K562 (cell line): Measurements from ENCODE around the gene POU2F3. TPM values are rescaled to one million over a fixed set of nuclear protein-coding genes. Genes with fewer than 3 reads are reported as not detected.

ENCODE experiments used
- AFF1 ChIP-seq, 2 experiments: fragments of 450-650 bp; IDR thresholded peaks; 2 replicates each; pipeline ENCODE4 v1.6.1; 2018; ENCODE audit warnings: mild to moderate bottlenecking in 2 of 2, low read depth in 1 of 2; ENCODE audit not compliant: partially characterized antibody in 2 of 2
- DMBX1 ChIP-seq: fragments of 250-450 bp; sonication (Bioruptor Pico); IDR thresholded peaks from 2 replicates; pipeline ENCODE4 v1.8.0; 2022; ENCODE audit warnings: inconsistent platforms, mild to moderate bottlenecking, moderate library complexity, borderline replicate concordance
- DPF2 ChIP-seq: fragments of 450-650 bp; IDR thresholded peaks from 2 replicates; pipeline ENCODE4 v1.6.1; 2016
- E2F5 ChIP-seq: sonication (generic); formaldehyde crosslinking; IDR thresholded peaks from 2 replicates; pipeline ENCODE4 v1.8.0; 2022; ENCODE audit warnings: mild to moderate bottlenecking, missing genetic modification reagents
- ESRRA ChIP-seq: fragments of 450-650 bp; IDR thresholded peaks from 2 replicates; pipeline ENCODE4 v1.6.1; 2014; ENCODE audit warnings: low read depth, mild to moderate bottlenecking, moderate library complexity, borderline replicate concordance
- FOSL1 ChIP-seq: fragments of 200-800 bp; sonication (Bioruptor generic); conservative IDR thresholded peaks from 2 replicates; pipeline ENCODE4 v1.6.1; 2016; ENCODE audit warnings: missing genetic modification characterization, missing compliant biosample characterization
- FOXJ2 ChIP-seq: fragments of 200-800 bp; sonication (Bioruptor generic); IDR thresholded peaks from 2 replicates; pipeline ENCODE4 v1.6.1; 2016; ENCODE audit warnings: missing genetic modification characterization, missing compliant biosample characterization
- GTF2A2 ChIP-seq: IDR thresholded peaks from 2 replicates; pipeline ENCODE4 v1.6.1; 2016; ENCODE audit warnings: mild to moderate bottlenecking, missing genetic modification characterization, missing compliant biosample characterization
- MXI1 ChIP-seq: IDR thresholded peaks from 2 replicates; pipeline ENCODE4 v1.6.1; 2011; ENCODE audit warnings: low read depth, mild to moderate bottlenecking, improper control_type of control experiment, low read length
- SAFB2 ChIP-seq: fragments of 200-400 bp; formaldehyde crosslinking; IDR thresholded peaks from 2 replicates; pipeline ENCODE4 v1.6.1; 2018; ENCODE audit warnings: borderline replicate concordance, low read length, low read depth, moderate library complexity; ENCODE audit not compliant: severe bottlenecking
- YY1 ChIP-seq, 3 experiments: IDR thresholded peaks; 2 replicates each; pipeline ENCODE4 v1.6.1; 2011; ENCODE audit warnings: low read length in 2 of 3, mild to moderate bottlenecking in 2 of 3, moderate library complexity in 2 of 3, borderline replicate concordance in 1 of 3, control low read depth in 1 of 3, low read depth in 1 of 3; ENCODE audit not compliant: insufficient read depth in 3 of 3, insufficient replicate concordance in 2 of 3, control insufficient read depth in 1 of 3, insufficient read length in 1 of 3; ENCODE audit errors: extremely low read depth in 1 of 3
- ZNF655 ChIP-seq: fragments of 250-450 bp; sonication (Bioruptor Pico); IDR thresholded peaks from 2 replicates; pipeline ENCODE4 v1.5.0; 2021
- polyA plus RNA-seq, 8 experiments: library from polyadenylated mRNA; depleted of rRNA in 4 of 8; stranded (reverse) in 5 of 8; unstranded in 3 of 8; fragments of >200 nt; fragmentation: Nextera tagmentation in 2 of 8; fragmentation: Illumina TruSeq in 1 of 8; extraction: Ambion mirVana in 2 of 8; extraction: Trizol in 1 of 8; gene quantifications; 2 replicates each; pipeline versions ENCODE4 v1.2.1 to v1.2.3, GENCODE V29; 2011 to 2014; ENCODE audit warnings: inconsistent platforms in 1 of 8, missing spikeins in 1 of 8
- total RNA-seq, 7 experiments: library from RNA; depleted of rRNA in 6 of 7; stranded (reverse); fragments of >200 nt in 6 of 7; fragmentation: Illumina TruSeq in 2 of 7; extraction: Trizol in 2 of 7; gene quantifications; 2 replicates each; pipeline versions ENCODE4 v1.2.1 to v1.2.3, GENCODE V29; 2011 to 2021; ENCODE audit warnings: low replicate concordance in 1 of 7

POU2F3 gene
- total and polyA plus RNA-seq, 9 of the 15 experiments (the other 6 are each of a cell fraction or from before 2014, with no cell fraction given): not detected

DNA sequence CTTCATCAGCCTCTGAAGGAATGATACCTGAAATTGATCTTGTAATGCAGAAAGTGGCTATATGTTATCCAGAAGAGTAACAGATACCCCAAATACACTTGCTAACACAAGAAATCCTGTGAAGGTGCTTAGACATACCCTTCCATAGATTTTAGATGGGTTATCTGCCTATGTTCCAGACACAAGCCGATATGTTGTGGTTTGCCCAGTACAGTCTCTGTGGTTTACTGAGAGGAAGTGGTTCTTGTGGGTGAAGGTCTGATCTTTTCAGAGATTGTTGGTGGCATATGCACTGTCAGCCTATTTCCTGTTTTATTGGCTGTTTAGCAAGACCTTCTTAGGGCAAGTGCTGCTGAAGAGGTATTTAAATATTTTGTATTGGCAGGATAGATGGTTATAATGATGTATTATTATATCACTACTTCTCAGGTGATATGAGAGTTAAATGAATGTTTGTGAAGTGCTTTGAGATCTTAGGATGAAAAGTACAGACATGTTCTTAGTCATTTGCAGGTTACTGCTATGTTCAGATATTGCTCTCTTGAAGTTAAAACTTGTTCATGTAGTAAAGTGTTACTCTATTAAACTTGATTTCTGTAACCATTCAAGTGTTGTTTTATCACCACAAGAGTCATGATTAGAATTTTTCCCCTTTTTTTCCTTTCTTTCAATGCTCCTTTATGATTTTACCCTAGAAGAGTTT lies 104.5 kb downstream of the POU2F3 start (continued):
- TF ChIP-seq ZNF655 (CRISPR knock-in tag) (no peak), YY1 (IDR thresholded peaks at IDR 0.05; ENCODE audit: borderline replicate concordance in 1 of 3, control insufficient read depth in 1 of 3, extremely low read depth in 1 of 3, insufficient read depth in 3 of 3, insufficient read length in 1 of 3, insufficient replicate concordance in 2 of 3, low read depth in 1 of 3, low read length in 2 of 3) (no peak), FOSL1 (tag) (peak; percentile 62), DPF2 (peak; percentile 82), E2F5 (CRISPR knock-in tag) (no peak), ESRRA (peak; percentile 99; the same call in 1 of the 2 replicates), GTF2A2 (tag) (no peak), FOXJ2 (0 out of 2 replicates have a peak, but pooled peaks have one; percentile 20), MXI1 (no peak), SAFB2 (no peak), DMBX1 (CRISPR knock-in tag) (no peak), AFF1 (IDR thresholded peaks at IDR 0.05; ENCODE audit: low read depth in 1 of 2, partially characterized antibody in 2 of 2) (peak in 1 of 2 experiments; percentile 23)
